Keratinocyte (primary cell): ENCODE data around the gene RBM34. TPM values are rescaled to one million over a fixed set of nuclear protein-coding genes. Genes with fewer than 3 reads are reported as not detected.

Experiments
- DNase-seq: peaks from one replicate; pipeline ENCODE4 v3.0.0-alpha.2; 2011; ENCODE audit warnings: low read depth, missing footprints, low spot score
- FAIRE-seq: peaks from 2 replicates; lab custom pipeline; 2011; peaks lifted over from hg19 to GRCh38; lab: Jason Lieb, UNC
- H2AFZ ChIP-seq: 2 replicates; pipeline ENCODE4 v1.6.0; 2012; ENCODE audit warnings: low read length, control low read depth, inconsistent platforms; ENCODE audit not compliant: control insufficient read depth
- H3K27ac ChIP-seq: 2 replicates; pipeline ENCODE4 v1.5.1; 2011; ENCODE audit warnings: low read length; ENCODE audit not compliant: control insufficient read depth, insufficient read depth
- H3K27me3 ChIP-seq: 3 replicates; pipeline ENCODE4 v1.6.0; 2011; ENCODE audit warnings: low read length; ENCODE audit not compliant: control insufficient read depth, insufficient read depth; ENCODE audit errors: extremely low read depth
- H3K36me3 ChIP-seq, 2 experiments: 2 replicates in 1 of 2; 3 replicates in 1 of 2; pipeline ENCODE4 v1.5.1; 2011; ENCODE audit warnings: low read length in 2 of 2, mild to moderate bottlenecking in 1 of 2; ENCODE audit not compliant: control insufficient read depth in 2 of 2, insufficient read depth in 2 of 2; ENCODE audit errors: extremely low read depth in 1 of 2
- H3K4me1 ChIP-seq: 3 replicates; pipeline ENCODE4 v1.5.1; 2011; ENCODE audit warnings: low read length; ENCODE audit not compliant: control insufficient read depth, insufficient read depth; ENCODE audit errors: extremely low read depth
- H3K4me2 ChIP-seq: 3 replicates; pipeline ENCODE4 v1.6.0; 2011; ENCODE audit warnings: low read depth, low read length; ENCODE audit not compliant: control insufficient read depth, insufficient read depth; ENCODE audit errors: extremely low read depth
- H3K4me3 ChIP-seq, 3 experiments: fragments of 200-600 bp in 1 of 3; sonication (generic) in 1 of 3; 2 replicates in 2 of 3; 3 replicates in 1 of 3; pipeline ENCODE4 v1.5.1; 2011 to 2016; ENCODE audit warnings: low read length in 3 of 3, mild to moderate bottlenecking in 3 of 3, control low read depth in 2 of 3, inconsistent platforms in 1 of 3, low read depth in 1 of 3, mixed read lengths in 1 of 3, mixed run types in 1 of 3, moderate library complexity in 1 of 3; ENCODE audit not compliant: control insufficient read depth in 2 of 3, insufficient read depth in 2 of 3; ENCODE audit errors: extremely low read depth in 1 of 3
- H3K79me2 ChIP-seq: 2 replicates; pipeline ENCODE4 v1.6.0; 2012; ENCODE audit warnings: low read length; ENCODE audit not compliant: control insufficient read depth, insufficient read depth
- H3K9ac ChIP-seq: 3 replicates; pipeline ENCODE4 v1.6.0; 2011; ENCODE audit warnings: low read length; ENCODE audit not compliant: control insufficient read depth, insufficient read depth; ENCODE audit errors: extremely low read depth
- H3K9me1 ChIP-seq: 3 replicates; pipeline ENCODE4 v1.6.0; 2011; ENCODE audit warnings: low read length; ENCODE audit not compliant: control insufficient read depth, insufficient read depth; ENCODE audit errors: extremely low read depth
- H3K9me3 ChIP-seq: 2 replicates; pipeline ENCODE4 v1.5.1; 2012; ENCODE audit warnings: low read depth, low read length; ENCODE audit not compliant: control insufficient read depth
- H4K20me1 ChIP-seq: 3 replicates; pipeline ENCODE4 v1.6.0; 2011; ENCODE audit warnings: low read length; ENCODE audit not compliant: control insufficient read depth, insufficient read depth; ENCODE audit errors: extremely low read depth
- CTCF ChIP-seq, 3 experiments: IDR thresholded peaks in 1 of 3; conservative IDR thresholded peaks in 1 of 3; optimal IDR thresholded peaks in 1 of 3; 2 replicates in 2 of 3; 3 replicates in 1 of 3; pipeline versions ENCODE3 to v1.5.1; 2011; ENCODE audit warnings: low read length in 3 of 3, mild to moderate bottlenecking in 3 of 3, moderate library complexity in 2 of 3, control low read depth in 1 of 3, inconsistent platforms in 1 of 3; ENCODE audit not compliant: insufficient read depth in 2 of 3; ENCODE audit errors: extremely low read depth in 1 of 3
- EZH2 ChIP-seq: IDR thresholded peaks from one replicate; pipeline ENCODE4 v1.6.1; 2012; ENCODE audit warnings: inconsistent platforms, mild to moderate bottlenecking, low read length, moderate library complexity
- dilution Hi-C: fragments of 300-500 bp; cut with MboI; formaldehyde crosslinking; loops from one replicate; pipeline ENCODE4 v1.7.0; 2020; ENCODE audit warnings: low sequenced_read_pairs; ENCODE audit not compliant: extremely low pct_ligation_motif_present
- polyA plus RNA-seq, 5 experiments: library from polyadenylated mRNA; depleted of rRNA in 3 of 5; stranded (reverse) in 3 of 5; stranded (forward) in 1 of 5; unstranded in 1 of 5; fragments of >200 nt; gene quantifications; 1 replicate in 1 of 5; 2 replicates in 3 of 5; 3 replicates in 1 of 5; pipeline versions ENCODE4 v1.2.1 to v1.2.3, GENCODE V29; 2011 to 2012; ENCODE audit warnings: missing spikeins in 2 of 5, low read depth in 1 of 5, low replicate concordance in 1 of 5

RBM34 gene
- polyA plus RNA-seq, 1 donor (not counting 4 experiments of a cell fraction or from before 2014, with no cell fraction given), result 39.3 TPM

- Histone ChIP-seq H3K4me2 (no peak overlapping the region), H3K27ac (no peak overlapping the region), H4K20me1 (no peaks in the 10 kb centered on the region), H3K4me1 (no peaks in the 10 kb centered on the region), H3K9ac (no peak overlapping the region), H3K36me3 (peaks cover 0 to 6% of the 10 kb centered on the region in 2 experiments), H3K9me3 (no peaks in the 10 kb centered on the region), H3K27me3 (no peaks in the 10 kb centered on the region), H3K79me2 (no peaks in the 10 kb centered on the region), H3K9me1 (no peaks in the 10 kb centered on the region), H2AFZ (no peak overlapping the region), H3K4me3 (no peak overlapping the region)
- DNase-seq, result no peak
- TF ChIP-seq EZH2, result no peak
- no peak for TF ChIP-seq CTCF (optimal IDR thresholded peaks at IDR 0.05 in 1 of 3, IDR thresholded peaks at IDR 0.05 in 1 of 3, conservative IDR thresholded peaks at IDR 0.05 in 1 of 3; ENCODE audit: extremely low read depth in 1 of 3, insufficient read depth in 2 of 3, low read length in 3 of 3)
- dilution Hi-C loops, result no loop called here
- no peak for FAIRE-seq
These were observed 29.4 kb upstream of the RBM34 start for GRCh38 chr1:235190431-235190830.

- no peak overlapping the region for H3K4me2 ChIP-seq
- FAIRE-seq (no peak), DNase-seq (no peak)
- no peaks in the 10 kb centered on the region for H3K9me1 ChIP-seq
- H3K27me3 ChIP-seq, result no peaks in the 10 kb centered on the region
- dilution Hi-C loops, result no loop called here
- H3K4me3 ChIP-seq, result no peak overlapping the region
- H3K4me1 ChIP-seq, result no peaks in the 10 kb centered on the region
- TF ChIP-seq CTCF (optimal IDR thresholded peaks at IDR 0.05 in 1 of 3, IDR thresholded peaks at IDR 0.05 in 1 of 3, conservative IDR thresholded peaks at IDR 0.05 in 1 of 3; ENCODE audit: extremely low read depth in 1 of 3, insufficient read depth in 2 of 3, low read length in 3 of 3) (no peak), EZH2 (no peak)
- peaks cover 0 to 5% of the 10 kb centered on the region in 2 experiments for H3K36me3 ChIP-seq
- no peak overlapping the region for H3K27ac ChIP-seq
- H3K9me3 ChIP-seq, result no peaks in the 10 kb centered on the region
- H3K79me2 ChIP-seq, result no peaks in the 10 kb centered on the region
- H2AFZ ChIP-seq, result no peak overlapping the region
- no peak overlapping the region for H3K9ac ChIP-seq
- no peaks in the 10 kb centered on the region for H4K20me1 ChIP-seq
These were observed 26.3 kb upstream of the RBM34 start for GRCh38 chr1:235187316-235187715.
